GM21529 (cell line): Measurements from ENCODE around the gene MTOR.
A peak's percentile ranks its signal among the peaks of the same experiment; 100 is the strongest.

ENCODE experiments used
- ATAC-seq: cut with Tn5 transposase; IDR thresholded peaks from one replicate; pipeline ENCODE4 v1.9.1; 2021; ENCODE audit not compliant: unreplicated experiment

MTOR gene

DNA sequence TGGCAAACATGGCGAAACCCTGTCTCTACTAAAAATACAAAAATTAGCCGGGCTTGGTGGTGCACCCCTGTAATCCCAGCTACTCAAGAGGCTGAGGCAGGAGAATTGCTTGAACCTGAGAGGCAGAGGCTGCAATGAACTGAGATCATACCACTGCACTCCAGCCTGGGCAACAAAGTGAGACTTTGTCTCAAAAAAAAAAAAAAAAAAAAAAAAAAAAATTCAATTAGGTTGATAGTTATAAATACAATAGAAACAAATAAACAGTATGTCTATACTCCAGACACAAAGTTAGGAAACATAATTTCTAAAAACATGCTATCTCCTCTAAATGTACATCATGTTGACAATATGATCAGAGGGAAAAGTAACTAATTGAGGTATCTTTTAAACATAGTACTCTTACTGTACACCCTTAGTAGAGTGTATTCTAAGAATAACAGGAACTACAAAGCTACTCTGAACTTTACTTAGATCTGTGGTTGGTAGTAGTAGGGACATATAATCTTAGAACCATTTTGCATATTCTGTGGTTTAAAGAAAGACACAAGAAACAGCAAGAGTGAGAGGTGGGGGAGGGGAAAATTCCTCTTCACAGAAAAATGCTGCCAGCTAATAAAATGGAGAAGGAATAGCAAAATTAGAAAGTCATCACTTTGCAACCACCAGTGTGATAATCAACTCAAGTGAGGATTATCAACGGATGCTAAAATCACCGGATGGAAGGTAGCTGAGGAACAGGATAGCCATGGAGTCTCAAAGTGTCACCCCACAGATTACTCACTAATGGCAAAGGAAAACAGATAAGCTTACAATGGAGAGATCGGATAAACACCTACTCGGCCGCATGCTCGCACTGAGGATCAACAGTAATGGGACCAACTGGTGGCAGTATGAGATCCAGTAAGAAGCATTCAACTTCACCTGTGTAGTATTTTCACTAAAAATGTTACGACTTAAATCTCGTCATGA lies 35.0 kb downstream of the MTOR start:
- ATAC-seq: peak; percentile 76

- no peak for ATAC-seq
Observed at GRCh38 chr1:11216074-11216473, 46.3 kb downstream of the MTOR start.

- no peak for ATAC-seq
Observed at GRCh38 chr1:11215381-11216005, 46.9 kb downstream of the MTOR start.

GRCh38 chr1:11214698-11215380 lies 47.5 kb downstream of the MTOR start:
- no peak for ATAC-seq

- no peak for ATAC-seq
Observed at GRCh38 chr1:11211925-11212587, 50.3 kb downstream of the MTOR start.

GRCh38 chr1:11211461-11211860 lies 50.9 kb downstream of the MTOR start:
- no peak for ATAC-seq

DNA sequence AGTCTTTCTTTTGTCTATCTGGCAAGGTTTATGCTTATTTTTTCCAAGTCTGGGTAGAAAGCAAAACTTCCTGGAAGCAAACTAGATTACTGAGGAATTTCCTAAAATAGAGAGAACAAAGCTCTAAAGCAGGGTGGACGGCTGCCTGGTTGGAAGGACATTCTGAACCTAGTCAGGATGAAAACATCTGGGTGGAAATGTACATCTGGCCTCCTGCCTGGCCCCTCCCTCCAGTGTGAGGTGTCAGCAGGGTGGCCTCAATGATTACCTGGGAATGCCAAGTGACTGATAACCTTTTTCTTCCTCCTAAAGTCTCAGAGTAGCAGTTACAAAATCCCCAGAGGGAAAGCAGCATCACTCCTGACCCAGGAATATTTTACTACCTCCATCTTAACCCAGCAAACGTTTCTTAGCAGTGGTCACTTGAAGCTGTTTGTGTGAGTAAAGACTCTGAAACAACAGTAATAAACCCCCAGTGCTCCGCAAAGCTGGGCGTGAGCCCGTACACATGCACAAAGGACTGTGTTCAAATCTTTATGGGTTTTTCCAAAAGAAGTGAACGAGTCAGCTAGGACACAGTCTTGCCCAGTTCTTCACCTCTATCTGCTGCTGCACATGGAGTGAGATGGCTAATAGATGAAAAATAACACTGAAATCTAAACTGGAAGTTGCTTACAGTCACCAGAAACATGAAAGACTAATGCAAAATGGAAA lies 54.3 kb downstream of the MTOR start:
- ATAC-seq: no peak

DNA sequence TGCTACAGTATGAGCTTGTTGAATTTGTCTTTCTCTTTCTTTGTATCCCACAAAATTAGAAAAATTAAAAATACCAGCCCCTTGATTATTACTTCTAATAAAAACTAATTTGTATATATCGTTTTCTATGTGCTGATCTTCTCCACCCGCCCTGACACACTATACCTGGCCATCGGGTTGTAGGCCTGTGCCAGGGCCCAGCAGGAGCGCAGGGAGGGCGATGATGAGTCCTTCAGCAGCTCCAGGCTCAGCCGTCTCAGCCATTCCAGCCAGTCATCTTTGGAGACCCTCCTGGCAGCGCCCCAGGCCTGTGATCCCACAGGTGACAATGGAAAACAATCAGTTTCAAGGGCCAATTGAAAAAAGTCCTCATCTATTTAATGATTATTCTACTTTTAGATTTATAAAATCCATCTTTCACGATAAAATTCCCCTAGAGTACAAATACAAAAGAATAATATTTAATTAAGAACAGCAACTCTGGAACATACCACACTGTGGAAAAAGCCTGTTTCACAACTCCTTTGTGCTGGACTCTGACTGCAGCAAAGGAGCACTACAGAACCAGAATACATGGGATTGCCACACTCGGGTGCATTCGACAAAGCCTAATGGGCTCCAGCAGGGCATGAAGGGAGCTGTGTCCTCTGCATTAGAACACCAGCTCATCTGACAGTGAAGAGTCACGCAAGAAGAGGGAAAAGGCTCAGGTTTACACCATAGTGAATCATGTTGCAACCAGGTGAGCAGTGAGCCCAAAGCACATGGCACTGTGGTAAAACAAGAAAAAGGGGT lies 57.8 kb downstream of the MTOR start:
- ATAC-seq: no peak

GRCh38 chr1:11198851-11199594 lies 63.3 kb downstream of the MTOR start:
- ATAC-seq: no peak

DNA sequence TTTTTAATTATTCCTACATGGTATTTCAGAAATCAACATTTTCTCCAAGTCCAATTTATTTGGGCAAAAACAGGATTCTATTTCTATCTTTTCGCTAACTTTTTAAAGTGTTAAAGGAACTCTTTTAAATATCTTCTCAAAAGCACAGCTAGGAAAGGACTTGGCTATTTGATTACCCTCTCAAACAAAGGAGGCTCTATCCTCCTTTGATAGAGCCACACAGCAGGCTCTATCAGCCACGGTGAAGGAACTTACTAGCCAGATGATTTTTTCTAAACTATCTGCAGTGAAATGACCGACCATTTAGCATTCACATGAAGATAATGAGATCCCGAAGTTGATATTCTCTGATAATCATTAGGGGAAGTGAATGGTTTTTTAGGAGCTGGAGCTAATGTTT lies 64.1 kb downstream of the MTOR start:
- ATAC-seq: no peak

DNA sequence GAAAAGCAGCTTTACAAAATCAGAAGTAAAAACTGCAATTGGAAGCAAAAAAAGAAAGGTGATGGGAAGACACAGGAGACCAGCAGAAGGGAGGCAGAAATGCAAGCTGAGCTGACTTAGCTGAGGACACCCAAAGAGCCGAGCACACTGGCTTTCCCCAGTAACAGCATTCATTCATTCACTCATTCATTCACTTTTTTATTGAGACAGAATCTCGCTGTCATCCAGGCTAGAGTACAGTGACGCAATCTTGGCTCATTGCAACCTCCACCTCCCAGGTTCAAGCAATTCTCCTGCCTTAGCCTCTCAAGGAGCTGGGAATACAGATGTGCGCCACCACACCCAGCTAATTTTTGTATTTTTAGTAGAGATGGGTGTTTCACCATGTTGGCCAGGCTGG lies 65.0 kb downstream of the MTOR start:
- no peak for ATAC-seq

DNA sequence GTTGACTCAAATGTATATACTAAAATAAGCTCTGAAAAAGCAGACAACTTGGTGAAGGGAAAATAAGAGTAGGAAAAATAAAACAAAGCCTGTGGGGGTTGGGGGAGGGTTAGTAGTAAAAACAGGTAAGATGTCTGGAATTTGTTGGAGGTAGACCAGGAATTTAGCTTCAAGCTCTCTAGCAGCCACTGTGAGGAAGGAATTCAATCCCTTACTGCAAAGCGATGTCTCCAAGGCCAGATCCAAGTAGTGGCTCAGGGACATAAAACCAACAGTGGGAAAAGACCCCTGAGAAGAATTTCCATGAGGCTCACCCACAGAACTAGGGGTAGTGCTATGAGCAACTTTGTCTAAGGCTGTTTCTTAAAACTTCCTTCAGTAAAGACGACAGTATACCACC lies 65.4 kb downstream of the MTOR start:
- no peak for ATAC-seq

- no peak for ATAC-seq
Observed at GRCh38 chr1:11194407-11195176, 67.8 kb downstream of the MTOR start.

- ATAC-seq: no peak
Observed at GRCh38 chr1:11193376-11193775, 69.0 kb downstream of the MTOR start.

DNA sequence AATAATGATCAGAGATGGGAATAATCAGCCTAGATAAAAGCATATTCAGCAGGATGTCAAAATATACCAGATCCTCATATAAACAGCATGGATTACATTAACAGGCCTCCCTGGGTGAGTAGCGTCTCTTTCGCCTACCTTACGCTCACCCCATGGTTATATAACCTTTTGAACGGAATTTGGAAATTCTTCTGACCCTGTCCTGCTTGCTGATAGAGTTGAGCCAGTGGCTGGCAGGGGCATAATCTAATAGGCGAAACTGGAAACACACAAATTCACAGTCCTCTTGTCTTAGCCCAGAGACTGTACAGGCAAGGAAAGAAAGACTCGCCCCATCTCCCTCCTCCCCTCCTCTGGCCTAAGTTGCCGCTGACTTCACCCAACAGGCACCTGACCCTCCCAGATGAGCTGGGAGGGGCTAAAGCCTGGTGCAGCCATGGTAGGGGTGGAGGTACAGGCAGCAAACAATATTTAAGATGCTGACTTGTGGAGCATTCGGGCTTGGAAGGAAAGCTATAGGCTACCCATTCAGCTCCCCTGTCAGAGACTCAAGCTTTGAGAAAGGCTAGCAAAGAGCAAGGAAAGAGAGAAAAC lies 73.4 kb downstream of the MTOR start, which contains the start of gene ANGPTL7:
Gene ANGPTL7, plus strand, starts transcription at position 498 of the 594 bp plus-strand sequence. CDS start 225 bp downstream, outside the sequence.
- no peak for ATAC-seq

- no peak for ATAC-seq
Observed at GRCh38 chr1:11188381-11188780, 74.0 kb downstream of the MTOR start.

GRCh38 chr1:11187931-11188330 lies 74.4 kb downstream of the MTOR start:
- no peak for ATAC-seq

GRCh38 chr1:11187494-11187893 lies 74.9 kb downstream of the MTOR start:
- ATAC-seq: no peak
